GM21528 (cell line): ENCODE measurements around the gene SLC30A1.
"Not testable (repeated sequence)": the region's sequence is repeated elsewhere in the genome, so short reads cannot be mapped to it uniquely, and the experiment has no call there.

Source experiments
- ATAC-seq: cut with Tn5 transposase; IDR thresholded peaks from one replicate; pipeline ENCODE4 v1.9.1; 2021; ENCODE audit warnings: mild to moderate bottlenecking, moderate library complexity; ENCODE audit not compliant: unreplicated experiment, low FRiP score

The SLC30A1 gene, protein sequence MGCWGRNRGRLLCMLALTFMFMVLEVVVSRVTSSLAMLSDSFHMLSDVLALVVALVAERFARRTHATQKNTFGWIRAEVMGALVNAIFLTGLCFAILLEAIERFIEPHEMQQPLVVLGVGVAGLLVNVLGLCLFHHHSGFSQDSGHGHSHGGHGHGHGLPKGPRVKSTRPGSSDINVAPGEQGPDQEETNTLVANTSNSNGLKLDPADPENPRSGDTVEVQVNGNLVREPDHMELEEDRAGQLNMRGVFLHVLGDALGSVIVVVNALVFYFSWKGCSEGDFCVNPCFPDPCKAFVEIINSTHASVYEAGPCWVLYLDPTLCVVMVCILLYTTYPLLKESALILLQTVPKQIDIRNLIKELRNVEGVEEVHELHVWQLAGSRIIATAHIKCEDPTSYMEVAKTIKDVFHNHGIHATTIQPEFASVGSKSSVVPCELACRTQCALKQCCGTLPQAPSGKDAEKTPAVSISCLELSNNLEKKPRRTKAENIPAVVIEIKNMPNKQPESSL

DNA sequence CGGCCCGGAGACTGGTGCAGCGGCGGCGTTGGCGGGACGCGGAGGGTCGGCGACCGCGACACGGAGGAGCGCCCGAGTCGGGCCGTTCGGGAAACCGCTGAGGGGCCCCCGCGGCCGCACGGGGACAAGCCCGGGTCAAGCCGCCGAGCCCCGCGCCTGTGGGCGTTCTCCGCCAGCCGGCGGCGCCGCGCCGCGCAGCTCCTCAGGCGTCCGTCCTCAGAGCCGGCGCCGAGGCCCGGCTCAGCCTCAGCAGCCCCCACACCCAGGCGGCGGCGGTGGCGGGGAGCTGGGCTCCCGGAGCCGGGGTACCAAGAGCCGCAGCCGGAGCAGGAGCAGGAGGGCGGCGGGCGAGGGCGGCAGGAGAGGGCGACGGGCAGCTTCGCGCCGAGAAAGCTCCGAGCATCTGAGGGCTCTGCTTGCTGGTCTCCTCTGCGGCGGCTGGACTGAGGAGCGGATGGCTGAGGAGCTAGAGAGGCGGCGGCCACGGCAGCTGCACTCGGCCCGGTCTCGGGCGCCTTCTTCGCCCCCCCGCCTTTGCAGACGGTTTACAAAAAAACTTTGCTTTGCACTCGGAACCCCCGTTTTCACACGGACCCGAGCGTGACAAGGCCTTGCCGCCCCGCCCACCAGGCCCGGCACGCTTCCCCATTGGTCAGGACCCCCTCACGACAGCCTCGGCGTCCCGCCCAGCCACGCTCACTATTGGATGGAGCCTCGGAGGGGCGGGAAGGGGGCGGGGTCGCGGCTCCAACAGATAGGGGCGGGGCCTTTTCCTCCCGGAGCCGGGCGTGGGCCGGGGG is at the start of gene SLC30A1:
TSS of gene SLC30A1 (minus strand) at position 522 of the 800 bp plus-strand sequence. CDS start 549 bp downstream, outside the sequence.
- peak; percentile 90 for ATAC-seq

- ATAC-seq, result no peak
These were observed 49.5 kb upstream of the SLC30A1 start for GRCh38 chr1:211628417-211628816.

DNA sequence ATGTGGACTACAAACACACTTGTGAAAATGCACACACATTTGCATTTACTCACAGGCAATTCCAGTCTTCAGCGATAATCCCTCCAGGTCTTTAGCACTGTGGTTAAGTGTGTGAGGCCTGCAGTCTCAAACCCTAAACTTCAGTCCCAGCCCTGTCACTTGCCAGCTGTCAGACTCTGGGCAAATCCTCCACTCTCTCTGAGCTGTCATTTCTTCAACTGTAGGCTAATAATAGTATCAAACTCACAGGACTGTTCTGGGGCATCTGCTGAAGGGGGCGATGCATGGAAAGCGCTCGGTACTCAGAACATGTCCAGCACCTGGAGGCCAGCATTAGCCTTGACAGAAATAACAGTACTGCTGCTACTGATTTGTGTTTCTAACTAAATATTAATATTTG is 48.3 kb upstream of the SLC30A1 start:
- no peak for ATAC-seq

DNA sequence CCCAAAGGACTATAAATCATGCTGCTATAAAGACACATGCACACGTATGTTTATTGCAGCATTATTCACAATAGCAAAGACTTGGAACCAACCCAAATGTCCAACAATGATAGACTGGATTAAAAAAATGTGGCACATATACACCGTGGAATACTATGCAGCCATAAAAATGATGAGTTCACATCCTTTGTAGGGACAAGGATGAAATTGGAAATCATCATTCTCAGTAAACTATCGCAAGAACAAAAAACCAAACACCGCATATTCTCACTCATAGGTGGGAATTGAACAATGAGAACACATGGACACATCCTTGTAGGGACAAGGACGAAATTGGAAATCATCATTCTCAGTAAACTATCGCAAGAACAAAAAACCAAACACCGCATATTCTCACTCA is 46.9 kb upstream of the SLC30A1 start:
- not testable (repeated sequence) for ATAC-seq

GRCh38 chr1:211625040-211625439 is 46.1 kb upstream of the SLC30A1 start:
- no peak for ATAC-seq

DNA sequence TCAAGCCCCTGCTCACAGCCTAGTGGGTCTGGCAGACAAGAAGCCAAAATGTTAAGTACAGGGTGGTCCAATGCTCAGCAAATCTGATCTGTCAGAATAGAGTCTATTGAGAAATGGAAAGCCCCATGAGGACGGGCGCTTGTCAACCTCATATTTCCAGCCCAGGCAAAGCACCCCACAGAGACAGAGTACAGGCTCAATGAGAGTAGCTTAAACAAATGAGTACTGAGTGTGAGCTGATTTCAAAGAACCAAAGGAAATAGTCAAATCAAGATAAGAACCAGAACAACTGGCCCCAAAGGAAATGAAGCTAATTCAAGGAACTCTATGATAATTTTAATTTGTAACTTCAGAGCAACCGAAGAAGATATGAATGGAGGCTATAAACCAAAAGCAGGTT is 44.6 kb upstream of the SLC30A1 start:
- no peak for ATAC-seq

DNA sequence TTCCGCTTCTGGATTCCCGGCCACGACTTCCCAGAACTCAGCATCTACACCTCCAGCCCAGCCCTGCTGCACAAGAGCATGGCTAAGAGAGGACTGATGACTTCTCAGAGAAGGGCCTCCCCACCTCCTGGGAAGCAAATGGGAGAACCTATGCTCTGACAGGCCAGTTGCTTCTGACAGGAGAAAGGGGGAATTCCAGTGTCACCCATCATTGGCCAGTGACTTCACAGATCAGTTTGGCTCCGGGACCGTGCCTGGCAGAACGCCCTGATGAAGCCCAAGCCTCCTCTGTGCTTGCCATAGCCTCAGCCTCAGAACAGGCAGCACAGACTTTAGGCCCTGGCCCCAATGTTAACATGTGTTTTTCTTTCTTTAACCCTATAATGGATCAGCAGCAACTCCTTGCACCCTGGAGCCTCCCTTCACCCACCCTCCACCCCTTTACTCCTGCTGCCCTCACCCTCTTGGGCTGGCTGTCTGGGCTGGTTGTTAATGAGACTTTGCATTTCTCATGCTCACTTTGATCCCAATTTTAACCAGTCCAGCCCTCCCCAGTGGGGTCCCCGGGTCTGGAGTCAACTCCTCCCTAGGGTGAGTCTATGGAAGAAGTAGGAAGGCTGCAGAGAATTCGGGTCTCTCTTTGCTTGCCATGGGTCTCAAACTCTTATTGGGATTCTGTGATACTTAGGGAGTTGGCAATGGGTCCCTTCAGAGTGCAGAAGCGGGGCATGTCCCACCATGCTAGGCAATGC is 42.7 kb upstream of the SLC30A1 start:
- ATAC-seq, result no peak

GRCh38 chr1:211620097-211620496 is 41.1 kb upstream of the SLC30A1 start:
- no peak for ATAC-seq

DNA sequence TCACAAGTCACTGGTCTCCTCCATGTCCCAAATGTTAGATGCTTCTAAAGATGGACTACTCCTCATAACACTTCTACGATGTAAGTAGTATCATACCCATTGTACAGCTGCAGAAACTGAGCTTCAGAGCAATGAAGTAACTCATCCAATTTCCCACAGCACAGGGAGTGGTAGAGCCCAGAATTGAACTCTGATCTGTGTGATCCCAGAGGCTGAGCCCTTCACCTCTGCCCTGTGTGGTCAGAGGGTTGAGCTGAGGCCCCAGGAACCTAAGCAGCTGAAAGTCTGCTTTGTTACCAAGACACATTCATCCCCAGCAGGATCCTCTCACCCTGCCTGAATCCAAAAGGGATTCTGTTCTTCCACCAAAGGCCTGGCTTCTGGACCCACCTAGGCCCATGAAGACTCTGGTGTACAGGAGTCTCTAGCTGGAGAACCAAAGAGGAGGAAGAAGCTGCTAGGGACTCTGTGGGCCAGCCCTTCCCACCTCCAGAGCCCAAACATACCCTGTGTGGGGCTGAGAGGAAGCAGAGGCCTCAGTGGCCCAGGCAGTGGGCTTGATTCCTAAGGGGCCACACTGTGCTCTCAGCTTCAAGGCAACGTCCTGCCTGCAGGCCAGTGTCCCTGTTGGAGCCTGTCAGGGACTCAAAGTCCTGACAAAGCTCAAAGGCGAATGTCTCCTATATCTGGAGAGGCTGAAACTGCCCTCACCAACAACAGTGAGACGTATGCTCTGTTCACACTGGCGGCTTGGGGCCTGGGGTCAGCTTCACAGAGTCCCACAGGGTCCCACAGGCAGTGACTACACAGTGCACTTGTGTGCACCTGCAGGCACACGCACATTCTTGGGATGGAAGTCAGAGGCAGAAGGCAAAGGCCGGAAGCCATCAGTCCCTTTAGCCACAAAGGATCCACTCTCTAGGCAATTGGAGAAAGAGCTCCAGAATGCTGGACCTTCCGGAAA is 40.4 kb upstream of the SLC30A1 start:
- no peak for ATAC-seq

DNA sequence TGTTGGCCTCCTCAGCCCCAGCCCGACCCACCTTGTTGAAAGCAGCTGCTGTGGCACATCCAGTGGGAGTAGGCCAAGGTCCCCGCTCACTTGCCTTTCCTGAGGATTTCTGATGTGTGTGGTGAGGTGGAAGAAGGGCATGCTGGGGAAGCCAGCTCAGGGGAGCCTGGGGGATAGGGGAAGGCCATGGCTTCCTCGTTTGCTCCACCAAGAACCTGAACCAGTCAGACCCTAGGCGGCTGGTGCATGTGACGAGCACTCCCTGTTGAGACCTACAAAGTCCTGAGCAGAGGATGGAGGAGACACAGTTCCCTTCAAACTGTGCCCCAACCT is 38.0 kb upstream of the SLC30A1 start:
- ATAC-seq, result no peak

GRCh38 chr1:211616231-211616964 is 37.4 kb upstream of the SLC30A1 start:
- no peak for ATAC-seq

DNA sequence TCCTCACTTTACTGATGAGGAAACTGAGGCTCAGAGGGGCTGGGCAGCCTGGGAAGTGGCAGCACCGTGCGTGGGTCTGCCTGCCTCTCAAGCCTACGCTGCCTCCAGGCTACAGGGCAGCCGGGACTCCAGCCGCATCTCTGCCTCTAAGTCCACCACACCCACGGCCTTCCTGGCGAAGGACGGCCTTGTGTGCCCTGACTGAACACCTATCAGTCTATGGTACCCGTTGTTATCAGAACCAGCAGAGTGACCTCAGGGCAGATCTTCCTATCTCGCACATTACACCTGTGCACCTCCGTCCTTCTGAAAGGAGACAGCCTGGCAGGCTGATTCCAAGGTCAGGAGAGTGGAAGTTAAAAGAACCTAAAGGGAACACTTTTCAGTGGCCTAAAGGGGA is 35.7 kb upstream of the SLC30A1 start:
- no peak for ATAC-seq

GRCh38 chr1:211613951-211614350 is 35.0 kb upstream of the SLC30A1 start:
- no peak for ATAC-seq

GRCh38 chr1:211613108-211613947 is 34.4 kb upstream of the SLC30A1 start:
- no peak for ATAC-seq

DNA sequence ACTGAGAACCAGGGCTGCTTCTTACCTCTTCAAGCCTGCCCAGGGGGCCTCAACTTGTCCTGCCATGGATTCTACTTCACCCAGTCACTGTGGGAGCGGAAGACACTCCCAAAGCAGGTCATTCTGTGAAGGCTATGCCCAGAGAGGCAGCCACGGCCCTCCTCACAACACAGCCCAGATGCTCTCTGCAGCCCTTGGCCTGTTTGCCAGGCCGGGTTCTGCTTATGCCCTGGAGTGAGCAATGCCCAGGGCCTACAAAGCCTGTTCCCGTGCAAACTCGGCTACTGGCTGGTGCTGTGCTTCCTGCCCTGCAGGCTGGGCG is 33.8 kb upstream of the SLC30A1 start:
- no peak for ATAC-seq

DNA sequence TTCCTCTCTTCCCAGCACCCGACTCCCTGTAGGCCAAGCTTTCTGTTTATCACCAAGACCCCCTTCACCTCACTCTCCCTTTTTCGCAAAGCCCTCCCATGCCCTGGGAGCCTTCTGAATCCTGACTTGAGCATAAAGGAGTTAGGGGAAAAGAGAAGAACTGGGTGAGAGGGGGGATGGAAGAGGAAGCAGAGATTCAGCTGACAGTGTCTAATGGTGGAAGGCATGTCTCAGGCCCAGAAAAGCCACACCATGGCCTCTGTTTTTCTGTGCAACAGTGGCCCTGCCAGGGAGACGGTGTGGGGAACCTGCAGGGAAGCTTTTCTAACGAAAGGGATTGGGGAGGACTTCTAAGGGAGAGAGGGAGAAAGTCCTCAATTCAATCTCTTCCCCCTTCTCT is 32.9 kb upstream of the SLC30A1 start:
- no peak for ATAC-seq

- ATAC-seq, result no peak
These were observed 32.0 kb upstream of the SLC30A1 start for GRCh38 chr1:211610779-211611556.
